Transverse colon (tissue), 4 donors: Measurements from ENCODE around the gene PPP2R1B. TPM values are rescaled to one million over a fixed set of nuclear protein-coding genes. Genes with fewer than 3 reads are reported as not detected.

Experiments used
- DNase-seq: peaks from one replicate; pipeline ENCODE4 v3.0.0-alpha.2; 2019
- H3K27ac ChIP-seq, 4 donors: fragments of 200-600 bp; sonication (generic); 2 replicates each; pipeline ENCODE4 v1.5.1; 2016 to 2018; ENCODE audit warnings: inconsistent platforms in 4 of 4
- H3K27me3 ChIP-seq: fragments of 200-600 bp; sonication (generic); 2 replicates; pipeline ENCODE4 v1.5.1; 2017; ENCODE audit warnings: inconsistent platforms
- H3K36me3 ChIP-seq, 4 donors: fragments of 200-600 bp; sonication (generic); 2 replicates each; pipeline ENCODE4 v1.5.1; 2017 to 2019; ENCODE audit warnings: inconsistent platforms in 4 of 4
- H3K4me1 ChIP-seq, 4 donors: fragments of 200-600 bp; sonication (generic); 2 replicates each; pipeline ENCODE4 v1.5.1; 2017 to 2020; ENCODE audit warnings: inconsistent platforms in 4 of 4
- H3K4me3 ChIP-seq, 4 donors: fragments of 200-600 bp; sonication (generic); 1 replicate in 1 of 4; 2 replicates in 3 of 4; pipeline versions ENCODE4 v1.5.1 to v1.6.1; 2017 to 2019; ENCODE audit warnings: inconsistent platforms in 4 of 4
- H3K9me3 ChIP-seq, 2 donors: fragments of 200-600 bp; sonication (generic); 2 replicates each; pipeline ENCODE4 v1.5.1; 2017 to 2019; ENCODE audit warnings: inconsistent platforms in 2 of 2
- CTCF ChIP-seq, 5 experiments: fragments of 200-600 bp in 3 of 5; fragments of 450-650 bp in 2 of 5; sonication (generic) in 3 of 5; IDR thresholded peaks; 1 replicate in 2 of 5; 2 replicates in 3 of 5; pipeline ENCODE4 v1.5.1; 2016 to 2017; ENCODE audit warnings: antibody characterized with exemption in 5 of 5, inconsistent platforms in 3 of 5, mild to moderate bottlenecking in 2 of 5, moderate library complexity in 1 of 5
- EP300 ChIP-seq: sonication (generic); formaldehyde crosslinking; IDR thresholded peaks from one replicate; pipeline ENCODE4 v1.6.1; 2017; ENCODE audit warnings: antibody characterized with exemption, low read depth
- POLR2A ChIP-seq: fragments of 450-650 bp; IDR thresholded peaks from one replicate; pipeline ENCODE4 v1.6.1; 2016; ENCODE audit warnings: antibody characterized with exemption, mild to moderate bottlenecking, moderate library complexity
- POLR2AphosphoS5 ChIP-seq, 3 donors: sonication (generic); formaldehyde crosslinking; IDR thresholded peaks; one replicate each; pipeline ENCODE4 v1.6.1; 2016; ENCODE audit warnings: antibody characterized with exemption in 3 of 3
- WGBS, 2 donors: methylation state at CpG; one replicate each; pipeline ENCODE4 v1.1.5; 2018; ENCODE audit warnings: low coverage in 1 of 2; 5-methylcytosine and 5-hydroxymethylcytosine counted together
- in situ Hi-C, 4 donors: fragments of 200-750 bp; cut with MboI; loops; one replicate each; pipeline versions ENCODE4 v1.15.0 to v1.15.1; 2017; ENCODE audit warnings: low sequenced_read_pairs in 3 of 4, low pct_ligation_motif_present in 1 of 4, low pct_unique_long_range_greater_than_20kb in 1 of 4
- intact Hi-C: fragments of 100-400 bp; cut with DNase I; formaldehyde crosslinking; loops from one replicate; pipeline ENCODE4 v1.15.1; 2023; ENCODE audit warnings: low total_unique reads
- total RNA-seq, 4 donors: library from RNA; depleted of rRNA; stranded (reverse); fragments of >200 nt; gene quantifications; one replicate each; pipeline ENCODE4 v1.1.0, GENCODE V29; 2016

Gene PPP2R1B
- total RNA-seq, 4 donors from 2014 or later, result 28.1 to 55.5 (median 41.5) TPM

GRCh38 chr11:111707039-111707690, 59.0 kb downstream of the PPP2R1B start:
- in situ Hi-C loops (no loop called here), intact Hi-C loops (no loop called here)
- H3K4me3 ChIP-seq, result no peak overlapping the region
- WGBS, 2 donors, result 21 to 43% methylated on average over 9 of the region's 9 CpGs
- peaks cover 0 to 34% (median 10%) of the 10 kb centered on the region in 4 donors for H3K36me3 ChIP-seq
- H3K9me3 ChIP-seq, result no peaks in the 10 kb centered on the region
- DNase-seq, result no peak
- no peaks in the 10 kb centered on the region for H3K27me3 ChIP-seq
- H3K4me1 ChIP-seq, result peaks cover 0 to 12% (median 3%) of the 10 kb centered on the region in 4 donors
- TF ChIP-seq POLR2AphosphoS5 (IDR thresholded peaks at IDR 0.05) (peak; percentile 21 to 61 (median 35)), CTCF (IDR thresholded peaks at IDR 0.05) (no peak), POLR2A (no peak), EP300 (no peak)
- H3K27ac ChIP-seq, result peak overlapping the region in 2 of 4 donors; percentile 17 to 19

GRCh38 chr11:111703576-111703975, 62.6 kb downstream of the PPP2R1B start:
- in situ Hi-C loops, result no loop called here
- WGBS, 2 donors, result 67 to 76% methylated on average over 1 of the region's 1 CpG
- Histone ChIP-seq H3K36me3 (peaks cover 0 to 31% (median 7%) of the 10 kb centered on the region in 4 donors), H3K9me3 (no peaks in the 10 kb centered on the region), H3K27me3 (no peaks in the 10 kb centered on the region), H3K4me3 (no peak overlapping the region), H3K27ac (no peak overlapping the region), H3K4me1 (peaks cover 0 to 12% (median 3%) of the 10 kb centered on the region in 4 donors)
- DNase-seq, result no peak
- TF ChIP-seq EP300 (no peak), POLR2AphosphoS5 (IDR thresholded peaks at IDR 0.05) (no peak), POLR2A (no peak), CTCF (IDR thresholded peaks at IDR 0.05) (no peak)
- intact Hi-C loops, result no loop called here

GRCh38 chr11:111702623-111703022, 63.6 kb downstream of the PPP2R1B start:
- H3K27ac ChIP-seq, result no peak overlapping the region
- no peak for TF ChIP-seq POLR2AphosphoS5 (IDR thresholded peaks at IDR 0.05)
- TF ChIP-seq CTCF (IDR thresholded peaks at IDR 0.05), result no peak
- no peak for TF ChIP-seq EP300
- TF ChIP-seq POLR2A, result no peak
- in situ Hi-C loops, result no loop called here
- no peak overlapping the region for H3K4me3 ChIP-seq
- peaks cover 0 to 12% (median 2%) of the 10 kb centered on the region in 4 donors for H3K4me1 ChIP-seq
- H3K36me3 ChIP-seq, result peaks cover 0 to 28% (median 7%) of the 10 kb centered on the region in 4 donors
- no peaks in the 10 kb centered on the region for H3K9me3 ChIP-seq
- DNase-seq, result no peak
- 93 to 96% methylated on average over 5 of the region's 5 CpGs for WGBS, 2 donors
- intact Hi-C loops, result no loop called here
- H3K27me3 ChIP-seq, result no peaks in the 10 kb centered on the region

- Histone ChIP-seq H3K27me3 (no peaks in the 10 kb centered on the region), H3K4me1 (no peaks in the 10 kb centered on the region), H3K4me3 (no peak overlapping the region), H3K27ac (no peak overlapping the region), H3K9me3 (no peaks in the 10 kb centered on the region), H3K36me3 (peaks cover 0 to 19% (median 7%) of the 10 kb centered on the region in 4 donors)
- intact Hi-C loops, result no loop called here
- TF ChIP-seq EP300 (no peak), POLR2AphosphoS5 (IDR thresholded peaks at IDR 0.05) (no peak), CTCF (IDR thresholded peaks at IDR 0.05) (no peak), POLR2A (no peak)
- in situ Hi-C loops, result no loop called here
- no peak for DNase-seq
- WGBS, 2 donors, result 92 to 100% methylated on average over 1 of the region's 1 CpG
These were observed 66.0 kb downstream of the PPP2R1B start for GRCh38 chr11:111700162-111700561.
